HG03060 (cell line): Measurements from ENCODE around the gene AOAH.
"Not testable (repeated sequence)": the region's sequence is repeated elsewhere in the genome, so short reads cannot be mapped to it uniquely, and the experiment has no call there.

ENCODE experiments used
- ATAC-seq: cut with Tn5 transposase; IDR thresholded peaks from one replicate; pipeline ENCODE4 v1.9.1; 2021; ENCODE audit warnings: low read depth, moderate number of reproducible peaks; ENCODE audit not compliant: unreplicated experiment

Gene AOAH

DNA sequence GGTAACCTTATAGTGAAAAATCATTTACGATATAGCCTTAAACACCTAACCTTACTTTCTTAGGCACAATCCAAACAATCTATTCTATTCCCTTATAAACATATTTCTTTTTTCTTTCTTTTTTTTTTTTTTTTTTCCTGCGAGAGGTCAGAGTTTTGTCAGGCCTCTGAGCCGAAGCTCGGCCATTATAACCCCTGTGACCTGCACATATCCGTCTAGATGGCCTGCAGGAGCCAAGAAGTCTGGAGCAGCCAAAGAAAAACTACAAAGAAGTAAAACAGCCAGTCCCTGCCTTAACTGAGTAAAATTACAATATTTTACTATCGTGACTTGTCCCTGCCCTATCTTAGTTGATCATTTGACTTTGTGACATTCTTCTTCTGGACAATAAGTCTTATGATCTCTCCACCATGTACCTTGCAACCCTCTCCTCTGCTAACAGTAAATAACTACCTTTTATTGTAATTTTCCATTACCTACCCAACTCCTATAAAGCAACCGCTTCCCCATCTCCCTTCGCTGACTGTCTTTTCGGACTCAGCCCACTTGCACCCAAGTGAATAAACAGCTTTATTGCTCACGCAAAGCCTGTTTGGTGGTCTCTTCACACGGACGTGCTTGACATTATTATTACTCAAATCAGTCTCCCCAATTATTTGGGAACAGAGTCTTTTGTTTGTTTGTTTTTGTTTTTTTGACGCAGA is 64.5 kb downstream of the AOAH start:
- no peak for ATAC-seq

DNA sequence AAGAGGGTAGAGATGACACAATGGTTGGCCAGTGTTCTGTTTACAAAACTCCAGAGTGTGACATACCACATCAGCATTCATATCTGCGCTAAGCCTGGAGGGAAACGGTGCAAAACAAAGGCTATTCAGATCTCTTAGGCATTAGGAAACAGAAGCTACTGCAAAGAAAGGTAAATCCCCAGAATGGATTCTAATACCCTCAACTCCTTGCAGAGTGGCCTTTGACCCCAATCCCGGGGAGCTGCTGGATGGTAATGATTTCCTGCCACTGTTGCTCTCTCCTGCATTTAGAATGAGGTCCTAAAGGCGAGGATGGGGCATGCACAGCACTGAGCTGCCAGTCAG is 65.2 kb downstream of the AOAH start:
- no peak for ATAC-seq

DNA sequence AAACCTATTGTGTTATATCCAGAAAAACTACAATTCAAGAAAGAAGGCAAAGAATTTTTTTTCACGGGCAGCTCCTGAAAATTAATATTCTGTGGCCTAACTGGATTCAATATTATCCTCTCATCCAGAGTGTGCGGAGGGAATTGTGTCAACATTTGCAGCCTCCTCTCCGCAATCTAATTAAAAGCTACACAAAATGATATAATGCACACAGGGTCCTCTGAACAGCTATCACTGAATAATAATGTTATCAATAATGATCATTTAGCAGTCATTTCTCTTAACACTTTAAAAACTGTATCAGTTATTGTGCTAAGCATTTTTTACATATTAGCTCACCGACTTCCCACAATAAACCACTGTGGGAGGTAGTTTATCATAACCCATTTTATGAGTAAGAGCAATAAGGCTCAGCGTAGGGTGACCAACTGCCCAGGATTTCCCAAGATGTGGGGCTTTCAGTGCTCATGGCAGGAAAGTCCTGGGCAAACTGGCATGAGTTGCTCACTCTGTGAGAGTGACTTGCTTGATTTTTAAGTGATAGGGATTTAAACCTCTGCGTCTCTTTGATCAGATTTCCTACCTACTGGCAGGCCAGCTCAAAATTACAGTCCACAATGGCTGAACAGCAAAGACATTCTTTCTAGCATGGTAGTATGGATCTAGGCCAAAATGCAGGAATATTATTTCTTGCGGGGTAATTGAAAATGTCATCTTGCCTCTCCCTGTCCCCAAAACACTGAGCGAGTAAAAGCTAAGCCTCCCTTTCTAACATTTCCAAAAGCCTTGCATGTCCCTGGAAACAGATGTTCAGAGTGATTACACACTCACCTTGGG is 65.7 kb downstream of the AOAH start:
- no peak for ATAC-seq

DNA sequence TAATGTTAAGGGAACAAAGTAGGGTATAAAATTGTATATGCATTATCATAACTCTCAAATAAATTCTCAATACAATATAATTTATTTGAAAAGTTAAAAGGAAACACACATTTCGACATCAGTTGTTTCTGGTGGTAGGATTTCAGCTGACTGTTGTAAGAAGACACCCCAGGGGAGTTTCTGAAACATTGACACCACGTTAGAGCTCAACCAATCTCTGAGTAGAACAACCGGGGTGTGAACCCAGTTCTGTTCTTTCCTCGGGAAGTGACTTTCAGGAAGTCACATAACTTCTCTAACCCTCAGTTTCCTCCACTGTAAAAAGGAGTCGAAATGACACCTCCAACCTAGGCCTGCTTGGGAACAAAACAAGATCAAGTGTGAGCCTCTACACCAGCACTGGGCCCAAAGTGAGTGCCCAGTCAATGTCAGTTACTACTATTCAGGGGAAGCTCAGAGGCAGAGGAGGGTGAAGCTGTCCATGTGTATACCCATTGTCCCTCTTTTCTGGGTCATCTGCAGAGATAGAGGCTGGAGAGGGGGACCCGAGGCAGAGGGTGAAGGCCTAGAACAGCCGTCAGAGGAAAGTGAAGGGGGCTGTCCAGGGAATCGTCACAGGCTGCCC is 67.1 kb downstream of the AOAH start:
- no peak for ATAC-seq

DNA sequence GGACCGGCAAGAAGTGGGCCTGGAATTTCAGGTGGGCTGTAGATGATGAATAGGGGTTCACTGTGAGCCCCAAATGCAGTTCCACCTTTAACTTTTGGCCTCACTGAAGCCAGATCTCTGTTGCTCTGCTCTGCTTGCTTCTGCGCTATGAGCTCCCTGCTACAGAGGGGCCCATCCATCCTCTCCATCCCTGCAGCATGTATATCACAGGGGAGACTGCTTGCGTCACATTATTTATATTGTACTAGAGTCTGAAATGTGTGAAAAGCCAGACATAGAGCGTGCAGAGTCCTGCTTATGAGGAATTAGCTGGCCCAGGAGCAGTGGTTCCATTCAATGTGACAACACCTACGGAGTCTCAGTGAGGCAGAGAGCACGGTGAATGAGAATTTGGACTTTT is 69.9 kb downstream of the AOAH start:
- ATAC-seq, result no peak

DNA sequence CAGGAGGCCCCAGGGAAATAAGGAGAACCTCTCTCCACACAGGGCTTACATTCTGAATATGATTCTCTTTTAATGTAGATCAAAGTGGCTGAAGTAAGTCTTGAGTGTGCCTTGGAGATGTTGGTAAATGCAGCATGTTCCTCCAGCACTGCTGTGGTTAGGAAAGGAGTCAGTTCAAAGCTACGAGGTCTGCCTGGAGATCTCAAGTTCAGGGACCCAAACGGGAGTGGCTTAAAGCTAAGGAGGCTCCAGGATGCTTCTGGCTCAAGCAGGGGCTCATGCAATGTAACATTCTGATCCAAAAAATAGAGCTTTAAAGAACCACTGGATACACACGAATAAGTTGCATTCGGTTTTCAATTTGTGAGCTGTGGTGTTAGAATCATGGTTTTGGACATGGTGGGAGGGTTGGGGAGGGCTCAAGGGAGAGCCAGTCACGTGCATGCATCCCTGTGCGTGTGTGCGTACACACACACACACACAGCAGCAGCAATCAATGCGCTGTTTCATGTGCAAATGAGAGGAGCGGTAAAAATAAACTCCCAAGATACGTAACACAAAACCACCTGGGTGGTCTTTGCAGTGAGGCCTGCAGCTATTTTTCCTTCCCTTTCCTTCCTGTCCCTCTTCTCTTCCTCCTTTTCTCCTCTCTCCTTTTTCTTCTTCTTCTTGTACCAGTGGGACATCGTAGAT is 70.5 kb downstream of the AOAH start:
- no peak for ATAC-seq

DNA sequence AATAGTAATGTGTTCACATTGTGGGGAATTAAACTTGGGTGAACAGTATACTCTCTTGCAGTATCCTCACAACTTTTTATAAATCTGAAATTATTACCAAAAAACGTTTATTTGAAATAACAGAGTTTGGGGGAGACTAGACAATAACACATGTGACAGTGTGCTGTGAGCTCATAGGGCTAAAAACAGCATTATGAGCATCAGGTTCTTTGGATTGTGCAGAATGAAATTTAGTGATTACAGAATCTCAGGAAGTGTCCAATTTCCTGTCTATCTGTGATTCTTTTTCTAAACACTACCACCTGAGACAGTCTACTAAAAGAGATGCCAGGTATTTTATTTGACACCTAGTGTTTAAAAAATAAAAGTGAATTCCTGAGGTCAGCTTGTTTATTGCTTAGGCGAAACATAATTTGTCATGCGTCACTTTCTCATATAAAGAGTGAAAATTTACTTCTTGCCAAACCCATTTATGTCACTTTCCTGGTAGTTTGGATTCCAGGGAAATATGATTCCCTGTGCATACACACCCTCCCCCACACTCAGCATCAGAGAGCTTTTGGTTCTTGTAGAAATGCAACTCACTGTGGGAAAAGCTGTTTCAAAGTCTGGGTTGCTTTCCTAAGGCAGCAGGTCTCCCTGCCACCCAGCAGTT is 71.2 kb downstream of the AOAH start:
- ATAC-seq, result no peak

DNA sequence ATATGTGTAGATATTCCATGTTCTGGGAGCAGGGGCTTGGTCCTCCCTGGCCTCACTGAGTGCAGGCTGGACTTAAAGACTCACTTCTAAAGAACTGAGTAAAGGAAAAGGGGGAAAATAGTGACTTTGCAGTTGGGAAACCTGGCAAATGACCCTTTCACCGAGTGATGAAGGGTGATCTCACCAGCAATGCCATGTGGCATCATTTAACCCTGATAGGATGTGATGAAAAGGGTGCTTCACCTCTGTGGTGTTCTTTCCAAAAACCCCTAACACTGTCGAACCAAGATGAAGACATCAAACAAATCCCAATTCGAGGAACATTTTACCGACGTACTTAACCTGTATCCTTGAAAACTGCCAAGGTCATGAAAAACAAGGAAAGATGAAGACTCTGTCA is 71.9 kb downstream of the AOAH start:
- ATAC-seq, result no peak

DNA sequence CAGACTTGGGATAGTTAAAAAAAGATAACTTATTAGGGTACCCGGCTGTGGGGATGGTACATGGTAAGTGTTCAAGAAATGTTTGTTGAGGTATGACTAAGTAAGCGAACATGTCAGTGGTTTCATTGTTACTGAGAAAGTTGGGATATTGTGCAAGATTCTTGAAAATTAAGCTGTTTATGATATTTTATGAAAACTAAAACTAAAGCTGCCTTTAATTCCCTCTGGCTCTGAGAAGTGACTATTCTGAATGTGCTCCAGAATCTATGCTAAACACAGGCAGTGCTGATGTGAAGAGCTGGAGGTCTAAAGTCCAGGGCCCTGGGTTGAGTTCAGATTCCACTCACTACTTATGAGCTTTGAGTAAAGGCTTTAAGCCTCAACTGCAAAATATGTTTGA is 72.9 kb downstream of the AOAH start:
- ATAC-seq, result no peak

DNA sequence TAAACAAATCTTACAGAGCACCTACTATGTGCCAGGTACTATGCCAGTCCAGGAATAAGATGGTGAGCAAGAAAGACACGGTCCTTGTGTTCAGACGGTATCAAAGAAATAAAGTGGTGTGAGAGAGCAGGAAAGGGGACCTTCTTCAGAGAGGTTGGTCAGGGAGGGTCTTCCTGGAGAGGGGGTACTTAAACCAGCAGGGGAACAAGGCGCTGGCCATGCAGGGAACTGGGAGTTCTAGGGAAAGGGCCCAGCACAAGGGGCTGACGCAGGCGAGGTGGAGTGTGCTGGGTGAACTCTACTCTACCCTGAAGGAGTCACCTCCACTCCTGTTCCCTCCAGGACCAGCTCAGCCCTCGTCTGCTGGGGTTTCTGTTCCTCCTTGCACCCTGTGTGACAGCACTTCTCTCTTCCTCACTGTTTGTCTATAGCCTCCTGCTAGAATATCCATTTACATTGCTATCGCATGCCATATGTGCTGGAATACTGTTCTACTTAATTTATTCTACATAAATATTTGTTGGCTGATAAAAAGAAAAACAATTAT is 73.5 kb downstream of the AOAH start:
- no peak for ATAC-seq

DNA sequence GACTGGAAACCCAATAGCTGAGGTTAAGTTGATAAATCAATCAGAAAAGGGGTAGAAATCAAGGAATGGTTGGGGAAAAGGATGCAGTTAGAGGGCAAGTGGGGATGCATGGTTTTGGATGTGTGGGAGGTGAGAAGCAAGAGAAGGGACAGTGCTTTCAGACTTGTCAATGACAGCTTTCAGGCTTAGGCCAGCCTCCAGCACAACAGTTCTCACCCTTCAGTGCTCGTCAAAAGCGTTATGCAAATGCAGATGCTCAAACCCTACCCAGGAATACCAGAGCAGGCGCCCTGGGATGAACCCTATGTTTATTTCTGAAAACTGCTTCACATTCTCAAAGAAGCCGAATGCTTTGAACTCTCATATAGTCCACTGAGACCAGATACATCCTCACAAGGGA is 74.0 kb downstream of the AOAH start:
- no peak for ATAC-seq

DNA sequence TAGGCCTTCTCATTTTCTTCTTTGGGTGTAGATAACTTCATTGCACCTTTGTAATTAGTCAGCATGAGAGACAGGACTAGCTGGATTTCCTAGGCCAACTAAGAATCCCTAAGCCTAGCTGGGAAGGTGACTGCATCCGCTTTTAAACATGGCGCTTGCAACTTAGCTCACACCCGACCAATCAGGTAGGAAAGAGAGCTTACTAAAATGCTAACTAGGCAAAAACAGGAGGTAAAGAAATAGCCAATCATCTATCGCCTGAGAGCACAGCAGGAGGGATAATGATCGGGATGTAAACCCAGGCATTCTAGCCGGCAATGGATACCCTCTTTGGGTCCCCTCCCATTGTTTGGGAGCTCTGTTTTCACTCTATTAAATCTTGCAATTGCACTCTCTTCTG is 75.0 kb downstream of the AOAH start:
- ATAC-seq, result not testable (repeated sequence)

DNA sequence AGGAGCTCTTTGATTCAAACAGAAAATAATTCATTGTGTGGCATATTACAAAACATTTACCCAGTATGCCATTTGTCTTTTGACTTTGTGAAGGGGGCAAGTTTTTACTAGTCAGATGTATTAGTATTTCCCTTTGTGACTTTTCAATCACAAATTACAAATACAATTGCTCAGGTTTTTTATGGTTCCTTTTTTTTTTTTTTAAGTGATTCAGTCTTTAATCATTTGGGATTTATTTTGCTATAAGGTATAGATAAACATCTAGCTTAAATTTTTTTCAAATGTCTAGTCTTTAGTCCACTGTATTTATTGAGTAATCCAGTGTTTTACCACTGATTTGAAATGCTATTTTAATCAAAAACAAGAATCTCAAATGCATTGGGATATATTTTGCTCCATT is 75.9 kb downstream of the AOAH start:
- ATAC-seq, result no peak

DNA sequence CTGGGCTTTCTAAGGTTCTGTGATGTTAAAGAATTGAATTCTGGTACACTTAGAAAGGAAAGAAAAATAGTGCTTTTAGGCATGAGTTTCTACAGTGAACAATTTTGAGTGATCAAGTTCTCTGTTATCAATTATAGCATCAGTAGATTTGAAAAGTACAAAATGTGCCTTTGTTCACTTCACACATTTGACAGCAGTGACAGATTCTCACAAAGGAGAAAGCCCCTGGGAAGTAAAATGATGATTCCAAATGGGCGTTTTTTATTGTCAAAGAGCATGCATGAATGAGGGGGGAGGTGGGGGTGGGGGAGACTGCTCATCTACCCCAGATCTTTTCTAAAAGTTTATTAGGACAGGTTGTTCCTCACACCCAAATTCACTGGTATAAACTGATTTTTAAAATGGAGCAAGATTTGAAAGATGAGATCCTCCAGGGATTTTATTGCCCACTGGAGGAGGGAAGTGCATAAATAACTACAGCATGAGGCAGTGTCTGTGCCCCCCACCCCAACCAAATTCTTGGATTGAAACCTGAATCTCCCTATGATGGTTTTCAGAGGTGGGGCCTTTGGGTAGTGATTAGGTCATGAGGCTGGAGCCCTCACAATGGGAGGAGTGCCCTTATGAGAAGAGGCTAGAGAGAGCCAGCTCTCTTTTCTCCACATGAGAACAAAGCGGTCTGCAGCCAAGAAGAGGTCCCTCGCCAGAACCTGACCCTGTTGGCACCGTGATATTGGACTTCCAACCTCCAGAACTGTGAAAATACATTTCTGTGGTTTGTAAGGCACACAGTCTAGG is 79.5 kb downstream of the AOAH start:
- no peak for ATAC-seq

DNA sequence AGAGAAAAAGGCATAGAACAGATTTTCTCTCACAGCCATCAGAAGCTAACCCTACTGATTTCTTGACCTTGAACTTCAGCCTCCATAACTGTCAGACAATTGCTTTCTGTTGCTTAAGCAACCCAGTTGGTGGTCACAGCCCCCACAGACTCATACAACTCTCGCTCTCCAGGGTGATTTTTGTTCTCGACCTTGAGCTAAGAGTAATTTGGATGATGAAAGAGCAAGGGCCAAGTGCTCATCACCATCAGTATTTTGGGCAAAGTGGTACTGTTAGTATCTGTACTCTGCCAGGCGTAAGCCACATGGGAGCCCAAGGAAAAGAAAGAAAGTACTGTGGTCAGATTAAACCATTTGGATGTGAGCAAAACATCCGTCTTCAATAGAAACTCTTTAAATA is 81.9 kb downstream of the AOAH start:
- ATAC-seq, result no peak

DNA sequence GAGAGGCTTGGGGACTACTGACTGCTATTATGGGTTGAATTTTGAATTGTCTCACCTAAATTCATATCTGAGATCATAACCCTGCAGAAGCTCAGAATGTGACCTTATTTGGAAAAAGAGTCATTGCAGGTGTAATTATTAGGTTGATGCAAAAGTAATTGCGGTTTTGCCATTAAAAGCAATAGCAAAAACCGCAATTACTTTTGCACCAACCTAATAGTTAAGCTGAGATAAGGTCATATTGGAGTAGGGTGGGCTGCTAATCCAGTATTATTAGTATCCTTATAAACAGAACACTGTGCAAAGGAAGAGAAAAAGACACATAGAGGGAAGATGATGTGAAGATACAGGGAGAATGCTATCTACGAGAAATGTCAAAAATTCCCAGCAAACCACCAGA is 82.3 kb downstream of the AOAH start:
- ATAC-seq, result no peak

DNA sequence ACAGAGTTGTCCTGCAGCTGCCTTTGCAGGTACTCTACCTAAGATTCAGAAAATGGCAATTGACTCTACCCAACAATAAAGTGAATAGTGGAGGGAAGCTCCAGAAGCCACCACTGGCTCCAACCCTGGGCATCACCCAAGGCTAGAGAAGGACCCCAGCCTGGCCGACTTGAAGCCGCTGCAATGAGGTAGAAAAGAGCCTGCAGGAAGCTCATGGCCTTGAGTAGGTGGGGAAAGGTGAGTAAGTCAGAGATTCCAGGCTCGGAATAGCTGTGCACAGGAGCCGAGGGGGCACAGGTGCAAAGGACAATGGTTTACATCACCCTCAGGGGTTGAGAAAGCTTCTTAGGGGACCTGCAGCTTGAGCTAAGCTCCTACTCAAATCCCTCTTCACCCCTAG is 83.6 kb downstream of the AOAH start:
- no peak for ATAC-seq

DNA sequence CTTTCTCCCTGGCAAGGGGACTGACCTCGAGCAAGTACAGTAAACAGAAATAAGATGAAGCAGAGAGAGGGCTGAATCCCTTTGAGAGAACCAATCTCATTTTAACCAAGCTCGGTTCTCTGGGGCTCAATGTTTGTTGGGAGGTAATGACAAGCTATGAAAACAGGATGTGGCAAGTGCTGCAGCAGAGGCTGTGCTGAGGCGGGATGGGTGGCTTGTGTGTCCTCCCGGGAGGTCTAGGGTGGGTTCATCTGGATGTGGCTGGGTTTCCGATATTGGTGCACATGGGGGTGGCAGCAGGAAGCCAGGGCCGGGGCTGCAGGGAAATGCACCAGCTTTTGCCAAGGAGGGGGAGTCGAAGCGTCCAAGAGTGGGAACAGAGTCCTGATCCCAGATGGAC is 84.5 kb downstream of the AOAH start:
- no peak for ATAC-seq

DNA sequence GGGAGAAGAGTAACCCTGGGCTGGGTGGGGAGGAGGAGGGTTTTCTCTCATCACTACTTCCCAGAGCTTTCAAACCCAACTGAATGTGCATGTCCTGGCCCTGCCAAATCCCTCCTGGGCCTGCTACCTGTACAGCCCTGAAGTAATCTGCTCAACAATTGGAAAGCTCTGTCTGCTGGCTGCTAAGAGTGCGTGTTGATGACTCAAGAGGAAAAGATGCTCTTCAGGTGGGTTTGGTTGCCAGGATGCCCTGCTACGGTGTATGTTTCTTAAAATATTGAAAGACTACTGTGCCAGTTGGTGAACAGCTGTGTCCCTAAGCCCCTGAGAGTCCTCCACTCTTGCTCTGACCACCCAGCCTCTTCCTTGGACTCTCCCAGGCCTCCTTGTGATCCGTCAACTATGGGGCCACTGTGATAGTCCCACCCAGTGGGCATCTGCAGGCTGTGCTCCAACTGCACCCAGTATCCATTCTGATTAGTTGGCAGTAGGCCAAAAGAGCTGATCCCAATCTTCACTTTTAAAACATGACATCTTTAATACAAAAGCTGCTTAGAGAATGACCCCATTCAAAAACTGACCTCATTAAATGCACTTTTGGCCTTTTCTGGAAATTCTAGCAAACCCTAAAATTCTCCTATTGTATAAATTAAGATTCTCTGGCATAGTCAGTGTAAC is 85.6 kb downstream of the AOAH start:
- ATAC-seq, result no peak
